Right forelimb (tissue), 1 donor: ENCODE results near the gene HSD17B12.

ENCODE experiments used
- DNase-seq: peaks from one replicate; pipeline ENCODE4 v3.0.0-alpha.2; 2018

HSD17B12 gene

GRCh38 chr11:43874078-43874477 is 193.5 kb downstream of the HSD17B12 start:
- DNase-seq: no peak

- DNase-seq: no peak
Observed at GRCh38 chr11:43874738-43875137, 194.2 kb downstream of the HSD17B12 start.

- no peak for DNase-seq
Observed at GRCh38 chr11:43879789-43880639, 199.5 kb downstream of the HSD17B12 start.

- DNase-seq: peak; percentile 95
Observed at GRCh38 chr11:43880640-43881159, 200.2 kb downstream of the HSD17B12 start, which contains the start of gene ALKBH3. TSS of gene ALKBH3 (plus strand) at chr11:43880831. CDS start at chr11:43882653, 1,822 bp downstream.

- DNase-seq: no peak
Observed at GRCh38 chr11:43892851-43893250, 212.3 kb downstream of the HSD17B12 start.

GRCh38 chr11:43894546-43894945 is 214.0 kb downstream of the HSD17B12 start:
- DNase-seq: no peak

GRCh38 chr11:43895601-43896000 is 215.1 kb downstream of the HSD17B12 start:
- DNase-seq: no peak

GRCh38 chr11:43898574-43898973 is 218.0 kb downstream of the HSD17B12 start:
- no peak for DNase-seq

GRCh38 chr11:43899094-43899493 is 218.6 kb downstream of the HSD17B12 start:
- DNase-seq: no peak

- DNase-seq: no peak
Observed at GRCh38 chr11:43901551-43901950, 221.0 kb downstream of the HSD17B12 start.

GRCh38 chr11:43903078-43903477 is 222.5 kb downstream of the HSD17B12 start:
- DNase-seq: no peak

GRCh38 chr11:43903969-43904368 is 223.4 kb downstream of the HSD17B12 start:
- DNase-seq: no peak

- DNase-seq: no peak
Observed at GRCh38 chr11:43904742-43905535, 224.4 kb downstream of the HSD17B12 start.

GRCh38 chr11:43905813-43906241 is 225.3 kb downstream of the HSD17B12 start:
- DNase-seq: no peak
